Upper lobe of left lung (tissue), 4 donors: ENCODE results near the gene STAG1.
"Not testable (repeated sequence)": the region's sequence is repeated elsewhere in the genome, so short reads cannot be mapped to it uniquely, and the experiment has no call there.

Experiments used
- CTCF ChIP-seq, 6 experiments: fragments of 450-650 bp in 4 of 6; fragments of 200-600 bp in 2 of 6; sonication (generic) in 2 of 6; IDR thresholded peaks; one replicate each; pipeline ENCODE4 v1.5.1; 2016 to 2019; ENCODE audit warnings: antibody characterized with exemption in 6 of 6
- EP300 ChIP-seq, 4 donors: sonication (generic); formaldehyde crosslinking; IDR thresholded peaks; one replicate each; pipeline ENCODE4 v1.5.1; 2017; ENCODE audit warnings: antibody characterized with exemption in 4 of 4, control low read depth in 2 of 4
- POLR2A ChIP-seq, 4 donors: fragments of 450-650 bp; IDR thresholded peaks; one replicate each; pipeline ENCODE4 v1.5.1; 2016 to 2017; ENCODE audit warnings: antibody characterized with exemption in 4 of 4, mild to moderate bottlenecking in 2 of 4
- POLR2AphosphoS5 ChIP-seq, 2 donors: sonication (generic); formaldehyde crosslinking; IDR thresholded peaks; one replicate each; pipeline ENCODE4 v1.5.1; 2017; ENCODE audit warnings: antibody characterized with exemption in 2 of 2

GRCh38 chr3:136758160-136759102 lies 6.3 kb upstream of the STAG1 start:
- TF ChIP-seq POLR2A, POLR2AphosphoS5, EP300 (IDR thresholded peaks at IDR 0.05): not testable (repeated sequence)
- TF ChIP-seq CTCF (IDR thresholded peaks at IDR 0.05): peak in 2 of 6 experiments; percentile 11 to 47
